WERI-Rb-1 (cell line): Measurements from ENCODE around the gene ATN1.

Experiments used
- DNase-seq: peaks from one replicate; pipeline ENCODE4 v3.0.0-alpha.2; 2020
- H3K27ac ChIP-seq: fragments of 250-450 bp; sonication (Bioruptor Pico); 2 replicates; pipeline ENCODE4 v1.5.1; 2020; ENCODE audit warnings: mild to moderate bottlenecking, moderate library complexity
- H3K27me3 ChIP-seq: fragments of 250-450 bp; sonication (Bioruptor Pico); 2 replicates; pipeline ENCODE4 v1.5.1; 2021; ENCODE audit warnings: mild to moderate bottlenecking, low read depth, moderate library complexity; ENCODE audit not compliant: insufficient read depth, severe bottlenecking
- H3K36me3 ChIP-seq: fragments of 250-450 bp; sonication (Bioruptor Pico); 2 replicates; pipeline ENCODE4 v1.5.1; 2020; ENCODE audit warnings: mild to moderate bottlenecking, moderate library complexity
- H3K4me3 ChIP-seq: 2 replicates; pipeline ENCODE4 v1.5.1; 2011; ENCODE audit warnings: low read depth, mild to moderate bottlenecking, control low read depth, low read length
- H3K9me3 ChIP-seq: fragments of 250-450 bp; sonication (Bioruptor Pico); 2 replicates; pipeline ENCODE4 v1.5.1; 2021; ENCODE audit warnings: mild to moderate bottlenecking, moderate library complexity; ENCODE audit not compliant: severe bottlenecking
- CTCF ChIP-seq: IDR thresholded peaks from 2 replicates; pipeline ENCODE4 v1.5.1; 2011; ENCODE audit warnings: low read depth, mild to moderate bottlenecking, control low read depth, inconsistent platforms, low read length

The ATN1 gene

GRCh38 chr12:6894321-6894720 lies 33.4 kb upstream of the ATN1 start:
- no peak overlapping the region for H3K4me3 ChIP-seq
- H3K36me3 ChIP-seq: no peaks in the 10 kb centered on the region; the same call in 1 of the 2 replicates
- no peaks in the 10 kb centered on the region for H3K9me3 ChIP-seq
- DNase-seq: no peak
- H3K27me3 ChIP-seq: no peaks in the 10 kb centered on the region
- H3K27ac ChIP-seq: no peak overlapping the region
- no peak for TF ChIP-seq CTCF

DNA sequence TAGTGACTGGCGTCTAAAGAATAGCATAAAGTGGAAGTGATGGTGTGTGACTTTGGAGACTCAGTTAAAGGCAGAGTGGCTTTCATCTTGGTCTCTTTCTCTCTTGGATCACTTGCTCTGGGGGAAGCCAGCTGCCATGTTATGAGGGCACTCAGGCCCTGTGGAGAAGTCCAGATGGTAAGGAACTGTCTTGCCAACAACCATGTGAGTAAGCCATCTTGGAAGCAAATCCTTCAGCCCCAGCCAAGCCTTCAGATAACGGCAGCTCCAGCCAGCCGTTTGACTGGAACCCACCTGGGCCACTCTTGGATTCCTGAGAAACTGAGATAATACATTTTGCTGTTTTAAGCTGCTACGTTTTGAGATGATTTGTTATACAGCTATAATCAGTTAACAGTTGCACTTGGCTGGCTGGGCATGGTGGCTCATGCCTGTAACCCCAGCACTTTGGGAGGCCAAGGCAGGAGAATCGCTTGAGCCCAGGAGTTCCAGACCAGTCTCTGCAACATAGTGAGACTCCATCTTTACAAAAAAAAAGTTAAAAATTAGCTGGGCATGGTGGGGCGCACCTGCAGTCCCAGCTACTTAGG lies 30.8 kb upstream of the ATN1 start:
- no peak for DNase-seq
- H3K27ac ChIP-seq: no peak overlapping the region
- H3K4me3 ChIP-seq: no peak overlapping the region
- no peaks in the 10 kb centered on the region for H3K27me3 ChIP-seq
- no peaks in the 10 kb centered on the region for H3K9me3 ChIP-seq
- no peaks in the 10 kb centered on the region for H3K36me3 ChIP-seq
- no peak for TF ChIP-seq CTCF

GRCh38 chr12:6899427-6899826 lies 28.3 kb upstream of the ATN1 start:
- TF ChIP-seq CTCF: no peak
- no peaks in the 10 kb centered on the region for H3K9me3 ChIP-seq
- no peak overlapping the region for H3K27ac ChIP-seq
- no peaks in the 10 kb centered on the region for H3K36me3 ChIP-seq
- no peaks in the 10 kb centered on the region for H3K27me3 ChIP-seq
- H3K4me3 ChIP-seq: no peak overlapping the region
- DNase-seq: no peak

DNA sequence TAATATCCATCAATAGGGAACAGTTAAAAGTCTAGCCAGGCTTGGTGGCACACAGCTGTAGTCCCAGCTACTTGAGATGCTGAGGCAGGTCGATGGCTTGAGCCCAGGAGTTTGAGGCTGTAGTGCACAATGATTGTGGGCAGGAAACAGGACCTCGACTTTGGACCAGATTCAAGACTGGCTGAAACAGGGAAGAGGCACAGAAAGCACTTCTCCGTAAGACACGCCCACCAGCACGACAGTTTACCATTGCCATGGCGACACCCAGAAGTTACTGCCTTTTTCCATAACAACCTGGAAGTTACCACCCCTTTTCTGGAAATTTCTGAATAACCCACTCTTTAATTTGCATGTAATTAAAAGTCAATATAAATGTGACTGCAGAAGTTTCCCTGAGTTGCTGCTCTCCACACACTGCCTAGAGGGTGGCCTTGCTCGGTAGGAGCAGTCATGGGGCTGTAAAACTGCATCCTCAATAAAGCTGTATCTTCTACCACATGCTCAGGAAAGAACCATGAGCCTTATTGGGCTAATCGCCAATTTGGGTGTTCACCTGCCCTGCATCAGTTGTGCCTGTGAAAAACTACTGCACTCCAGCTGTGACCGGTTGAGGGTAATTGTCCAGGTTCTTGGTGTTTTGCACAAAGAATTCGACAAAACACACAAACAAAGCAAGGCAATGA lies 27.8 kb upstream of the ATN1 start:
- H3K9me3 ChIP-seq: no peaks in the 10 kb centered on the region
- no peak overlapping the region for H3K27ac ChIP-seq
- H3K4me3 ChIP-seq: no peak overlapping the region
- no peak for DNase-seq
- no peak for TF ChIP-seq CTCF
- H3K36me3 ChIP-seq: no peaks in the 10 kb centered on the region
- H3K27me3 ChIP-seq: no peaks in the 10 kb centered on the region

GRCh38 chr12:6902448-6902847 lies 25.3 kb upstream of the ATN1 start:
- Histone ChIP-seq H3K27ac (peak overlapping the region; percentile 65), H3K9me3 (no peaks in the 10 kb centered on the region), H3K36me3 (no peaks in the 10 kb centered on the region), H3K27me3 (no peaks in the 10 kb centered on the region), H3K4me3 (no peak overlapping the region)
- DNase-seq: peak; percentile 42
- TF ChIP-seq CTCF: no peak

DNA sequence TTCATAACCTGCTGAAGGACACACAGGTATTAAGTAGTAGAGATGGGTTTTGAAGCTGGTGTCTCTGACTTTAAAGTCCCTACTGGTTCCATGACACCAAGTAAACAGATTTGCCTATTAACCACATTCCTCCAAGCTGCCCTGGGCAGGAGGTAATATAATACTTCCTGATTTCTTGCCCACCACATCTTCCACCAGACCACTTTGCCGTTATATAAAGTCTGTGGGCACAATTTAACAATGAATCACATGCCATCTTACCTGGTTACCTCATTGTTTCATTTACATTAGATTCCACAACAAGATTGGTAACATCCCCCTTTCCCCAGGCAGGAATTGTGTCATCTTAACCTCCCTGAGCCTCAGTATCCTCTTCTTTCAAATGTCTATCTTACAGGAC lies 24.0 kb upstream of the ATN1 start:
- H3K36me3 ChIP-seq: no peaks in the 10 kb centered on the region
- no peaks in the 10 kb centered on the region for H3K27me3 ChIP-seq
- peak overlapping the region; percentile 77 for H3K27ac ChIP-seq
- no peak for DNase-seq
- no peaks in the 10 kb centered on the region for H3K9me3 ChIP-seq
- TF ChIP-seq CTCF: no peak
- H3K4me3 ChIP-seq: peak overlapping the region; percentile 79
